ENCODE results near the gene ZNF316.

GRCh38 chr7:6623589-6624245 lies 13.4 kb upstream of the ZNF316 start:
- no peak for TF ChIP-seq EZH2 (optimal IDR thresholded peaks at IDR 0.05; ENCODE audit: low read depth, low read length)
- TF ChIP-seq CTCF (IDR thresholded peaks at IDR 0.05; ENCODE audit: low read length) = no peak
- no peak for TF ChIP-seq EZH2phosphoT487 (IDR thresholded peaks at IDR 0.05; ENCODE audit: low read length)

Measured in MM.1S (cell line).